OCI-LY7 (cell line): ENCODE results near the gene SLC7A7. TPM values are rescaled to one million over a fixed set of nuclear protein-coding genes. Genes with fewer than 3 reads are reported as not detected.

ENCODE experiments used
- BruUV-seq: library from RNA; stranded (reverse); fragments of 400-500 nt; replicated peaks from 2 replicates; lab custom pipeline; 2021; lab: Mats Ljungman, UMichigan
- CTCF ChIA-PET: fragments of 300-600 bp; sonication (Branson Sonifier 250); formaldehyde crosslinking; loops from one replicate; lab custom pipeline; 2022; ENCODE audit warnings: antibody characterized with exemption; ENCODE audit not compliant: unreplicated experiment; lab: Charles Lee
- POLR2A ChIA-PET: fragments of 300-600 bp; sonication (Branson Sonifier 250); formaldehyde crosslinking; loops from one replicate; lab custom pipeline; 2022; ENCODE audit warnings: antibody characterized with exemption; lab: Charles Lee
- DNase-seq: peaks from one replicate; pipeline ENCODE4 v3.0.0-alpha.2; 2015; ENCODE audit warnings: low spot score
- H2AFZ ChIP-seq: fragments of 200-600 bp; sonication (generic), shearing (Covaris generic); 2 replicates; pipeline ENCODE4 v1.6.1; 2014; ENCODE audit warnings: mild to moderate bottlenecking, antibody characterized with exemption, low read length, moderate library complexity
- H3K27ac ChIP-seq: fragments of 200-600 bp; sonication (generic); 2 replicates; pipeline ENCODE4 v1.5.1; 2014; ENCODE audit warnings: mixed run types, low read depth, mild to moderate bottlenecking, moderate library complexity, low read length, inconsistent platforms; ENCODE audit not compliant: poor library complexity, severe bottlenecking
- H3K36me3 ChIP-seq: fragments of 200-600 bp; sonication (generic); 2 replicates; pipeline ENCODE4 v1.6.1; 2014; ENCODE audit warnings: mild to moderate bottlenecking, antibody characterized with exemption, low read length, moderate library complexity, mixed read lengths; ENCODE audit not compliant: insufficient read depth
- H3K4me1 ChIP-seq: fragments of 200-600 bp; sonication (generic); 2 replicates; pipeline ENCODE4 v1.5.1; 2014; ENCODE audit warnings: mild to moderate bottlenecking, low read length; ENCODE audit not compliant: insufficient read depth, poor library complexity, severe bottlenecking
- H3K4me2 ChIP-seq: fragments of 200-600 bp; sonication (generic); 2 replicates; pipeline ENCODE4 v1.6.1; 2014; ENCODE audit warnings: mild to moderate bottlenecking, low read length
- H3K4me3 ChIP-seq: fragments of 200-600 bp; sonication (generic); 2 replicates; pipeline ENCODE4 v1.5.1; 2014; ENCODE audit warnings: mild to moderate bottlenecking, low read depth, low read length; ENCODE audit not compliant: poor library complexity, severe bottlenecking
- H3K79me2 ChIP-seq: fragments of 200-600 bp; sonication (generic); 2 replicates; pipeline ENCODE4 v1.6.1; 2016; ENCODE audit warnings: low read depth, mild to moderate bottlenecking, low read length, moderate library complexity, mixed read lengths; ENCODE audit not compliant: insufficient read depth
- H3K9me2 ChIP-seq: fragments of 200-600 bp; sonication (generic); 2 replicates; pipeline ENCODE4 v1.6.1; 2016; ENCODE audit warnings: mild to moderate bottlenecking, low read length, mixed read lengths; ENCODE audit not compliant: insufficient read depth
- H3K9me3 ChIP-seq: fragments of 200-600 bp; sonication (generic); 2 replicates; pipeline ENCODE4 v1.6.1; 2014; ENCODE audit warnings: mild to moderate bottlenecking, mixed run types, low read length, mixed read lengths
- H4K20me1 ChIP-seq: fragments of 200-600 bp; sonication (generic); 2 replicates; pipeline ENCODE4 v1.6.1; 2014; ENCODE audit warnings: mild to moderate bottlenecking, antibody characterized with exemption, low read length, moderate library complexity, mixed read lengths; ENCODE audit not compliant: insufficient read depth
- CTCF ChIP-seq: fragments of 200-600 bp; sonication (generic); conservative IDR thresholded peaks from 2 replicates; pipeline ENCODE4 v1.5.1; 2014; ENCODE audit warnings: mild to moderate bottlenecking, antibody characterized with exemption, low read length, moderate library complexity, mixed read lengths
- EZH2phosphoT487 ChIP-seq: fragments of 200-600 bp; sonication (generic); IDR thresholded peaks from 2 replicates; pipeline ENCODE4 v1.6.1; 2018; ENCODE audit warnings: low read depth, borderline replicate concordance, mild to moderate bottlenecking, mixed run types, antibody characterized with exemption, low read length, moderate library complexity, mixed read lengths
- intact Hi-C: fragments of 100-400 bp; cut with micrococcal nuclease; formaldehyde crosslinking; loops from one replicate; pipeline ENCODE4 v1.10.0; 2022; ENCODE audit not compliant: unreplicated experiment
- total RNA-seq, 2 experiments: library from RNA; depleted of rRNA in 1 of 2; stranded (reverse); fragments of >200 nt in 1 of 2; shearing (Covaris generic) in 1 of 2; gene quantifications; 2 replicates each; pipeline ENCODE4 v1.2.3, GENCODE V29; 2014 to 2022

The SLC7A7 gene
- total RNA-seq, 2 experiments from 2014 or later, result 30.6 to 59.2 TPM

- CTCF ChIA-PET, result no interaction called here
- Histone ChIP-seq H3K9me3 (no peaks in the 10 kb centered on the region), H3K27ac (no peak overlapping the region), H3K4me3 (no peak overlapping the region), H4K20me1 (no peaks in the 10 kb centered on the region), H3K79me2 (no peaks in the 10 kb centered on the region), H3K9me2 (no peaks in the 10 kb centered on the region), H3K4me2 (no peak overlapping the region), H3K36me3 (peaks cover 21% of the 10 kb centered on the region), H2AFZ (no peak overlapping the region), H3K4me1 (no peaks in the 10 kb centered on the region)
- no peak for DNase-seq
- intact Hi-C loops, result no loop called here
- TF ChIP-seq EZH2phosphoT487 (no peak), CTCF (no peak)
- no TSS peak for BruUV-seq
- POLR2A ChIA-PET, result interaction anchor here (0.9 to 1.0 kb wide), 3 partner anchors 9 to 19 kb away, joined by 3 read pairs; partner anchors contain the start of gene MRPL52
Measured at GRCh38 chr14:22839159-22839779, 24.0 kb upstream of the SLC7A7 start.

DNA sequence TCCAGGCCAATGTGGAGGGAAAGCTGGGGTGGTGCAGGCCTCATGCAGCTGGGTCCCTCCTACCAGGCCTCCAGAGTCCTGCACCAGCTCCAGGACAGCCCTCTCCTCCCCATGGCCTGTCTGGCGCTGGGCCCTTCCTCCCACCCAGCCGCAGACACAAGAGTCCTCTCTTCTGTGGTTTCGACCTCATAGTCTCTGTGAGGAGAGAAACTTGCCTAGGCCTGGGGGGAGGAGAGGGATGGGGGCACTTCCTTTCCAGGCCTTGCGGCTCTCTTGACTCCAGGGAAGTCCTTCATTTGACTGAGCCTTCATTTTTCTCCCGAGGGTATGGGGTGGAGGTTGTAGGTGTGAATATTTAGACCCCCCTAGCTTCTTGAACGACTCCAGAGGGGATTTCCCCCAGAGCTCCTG, 23.4 kb upstream of the SLC7A7 start:
- intact Hi-C loops, result no loop called here
- H3K9me3 ChIP-seq, result no peaks in the 10 kb centered on the region

More for the DNA sequence above, 23.4 kb upstream of the SLC7A7 start:
- Histone ChIP-seq H3K4me3 (no peak overlapping the region), H3K4me2 (no peak overlapping the region), H3K9me2 (no peaks in the 10 kb centered on the region), H2AFZ (no peak overlapping the region), H3K79me2 (no peaks in the 10 kb centered on the region), H3K36me3 (peaks cover 27% of the 10 kb centered on the region), H3K4me1 (no peaks in the 10 kb centered on the region), H4K20me1 (no peaks in the 10 kb centered on the region), H3K27ac (no peak overlapping the region)
- POLR2A ChIA-PET, result interaction anchor here (0.6 to 0.9 kb wide), 2 partner anchors 9 to 11 kb away, joined by 3 to 4 read pairs; partner anchors contain the start of gene MRPL52
- CTCF ChIA-PET, result interaction anchor here (0.6 kb wide), 1 partner anchor 367 kb away, joined by 4 read pairs; no protein-coding TSS in a partner anchor
- TF ChIP-seq CTCF (no peak), EZH2phosphoT487 (no peak)
- DNase-seq, result no peak
- no TSS peak for BruUV-seq
